Measurements from ENCODE around the gene RNF144A. TPM values are rescaled to one million over a fixed set of nuclear protein-coding genes. Genes with fewer than 3 reads are reported as not detected.

RNF144A gene
- polyA plus RNA-seq (2013, experiment 1 of 2): 11.9 TPM
- polyA plus RNA-seq (2013, experiment 2 of 2): 15.7 TPM

- 2% methylated on average over 90 of the region's 90 CpGs for WGBS
- H3K36me3 ChIP-seq (ENCODE audit: insufficient read depth, low read length): no peaks in the 10 kb centered on the region
- H3K4me1 ChIP-seq (ENCODE audit: insufficient read depth, low read length): peaks cover 11% of the 10 kb centered on the region
- peak within 1 kb of the TSS; percentile 67 for H3K4me3 ChIP-seq (ENCODE audit: low read length)
- no peaks in the 10 kb centered on the region for H3K9me3 ChIP-seq (ENCODE audit: insufficient read depth, low read depth, low read length)
- H3K27ac ChIP-seq (ENCODE audit: low read depth, low read length): no peak within 1 kb of the TSS
- H3K9ac ChIP-seq (ENCODE audit: low read depth, low read length): peak within 1 kb of the TSS; percentile 81
- peaks cover 19% of the 10 kb centered on the region for H3K27me3 ChIP-seq (ENCODE audit: insufficient read depth, low read length)
Observed at GRCh38 chr2:6917071-6917760, at the start of gene RNF144A. TSS of gene RNF144A (plus strand) at chr2:6917412. CDS start at chr2:6996927, 79,515 bp downstream.

DNA sequence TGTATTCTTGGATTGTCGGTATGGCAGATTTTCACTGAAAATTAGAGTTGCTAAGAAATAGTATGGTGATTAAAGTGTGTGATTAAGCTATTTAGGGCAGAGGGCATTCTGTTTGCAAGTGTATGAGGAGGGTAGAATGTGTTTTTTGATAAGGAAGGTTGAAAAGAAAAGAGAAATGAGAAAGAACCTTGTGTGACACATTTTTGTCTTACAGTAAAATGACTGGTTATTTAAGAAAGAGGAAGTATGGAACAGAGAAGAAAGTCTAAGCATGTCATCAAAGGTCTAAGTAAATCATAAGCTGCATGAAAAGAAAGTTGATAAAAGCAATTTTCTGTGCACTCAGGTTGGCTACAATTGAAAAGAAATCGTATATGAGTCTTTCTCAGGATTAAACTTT, 44.8 kb upstream of the RNF144A start:
- WGBS: 96% methylated on average over 1 of the region's 2 CpGs
- H3K4me3 ChIP-seq (ENCODE audit: low read length): no peak overlapping the region
- no peaks in the 10 kb centered on the region for H3K4me1 ChIP-seq (ENCODE audit: insufficient read depth, low read length)
- H3K27me3 ChIP-seq (ENCODE audit: insufficient read depth, low read length): peaks cover 2% of the 10 kb centered on the region
- 0 out of 2 replicates have a peak, but pooled peaks cover 7% of the 10 kb centered on the region for H3K9me3 ChIP-seq (ENCODE audit: insufficient read depth, low read depth, low read length)
- H3K9ac ChIP-seq (ENCODE audit: low read depth, low read length): no peak overlapping the region
- no peaks in the 10 kb centered on the region for H3K36me3 ChIP-seq (ENCODE audit: insufficient read depth, low read length)
- H3K27ac ChIP-seq (ENCODE audit: low read depth, low read length): no peak overlapping the region

GRCh38 chr2:6874032-6874431, 43.2 kb upstream of the RNF144A start:
- H3K9ac ChIP-seq (ENCODE audit: low read depth, low read length): no peak overlapping the region
- H3K27ac ChIP-seq (ENCODE audit: low read depth, low read length): no peak overlapping the region
- H3K36me3 ChIP-seq (ENCODE audit: insufficient read depth, low read length): no peaks in the 10 kb centered on the region
- WGBS: 91% methylated on average over 3 of the region's 3 CpGs
- 0 out of 2 replicates have a peak, but pooled peaks cover 10% of the 10 kb centered on the region for H3K9me3 ChIP-seq (ENCODE audit: insufficient read depth, low read depth, low read length)
- H3K27me3 ChIP-seq (ENCODE audit: insufficient read depth, low read length): no peaks in the 10 kb centered on the region
- H3K4me3 ChIP-seq (ENCODE audit: low read length): no peak overlapping the region
- H3K4me1 ChIP-seq (ENCODE audit: insufficient read depth, low read length): no peaks in the 10 kb centered on the region

GRCh38 chr2:6876309-6876708, 40.9 kb upstream of the RNF144A start:
- H3K27me3 ChIP-seq (ENCODE audit: insufficient read depth, low read length): no peaks in the 10 kb centered on the region
- no peak overlapping the region for H3K9ac ChIP-seq (ENCODE audit: low read depth, low read length)
- 97% methylated on average over 1 of the region's 1 CpG for WGBS
- H3K36me3 ChIP-seq (ENCODE audit: insufficient read depth, low read length): no peaks in the 10 kb centered on the region
- no peak overlapping the region for H3K4me3 ChIP-seq (ENCODE audit: low read length)
- peaks cover 24% of the 10 kb centered on the region; the same call in 1 of the 2 replicates for H3K9me3 ChIP-seq (ENCODE audit: insufficient read depth, low read depth, low read length)
- no peak overlapping the region for H3K27ac ChIP-seq (ENCODE audit: low read depth, low read length)
- no peaks in the 10 kb centered on the region for H3K4me1 ChIP-seq (ENCODE audit: insufficient read depth, low read length)

- no peaks in the 10 kb centered on the region for H3K4me1 ChIP-seq (ENCODE audit: insufficient read depth, low read length)
Observed at GRCh38 chr2:6877402-6878304, 39.6 kb upstream of the RNF144A start, which contains the start of gene RSAD2. TSS of gene RSAD2 (plus strand) at chr2:6877777. CDS start at chr2:6877801, 24 bp downstream.

GRCh38 chr2:6878549-6878948, 38.7 kb upstream of the RNF144A start:
- peaks cover 26% of the 10 kb centered on the region; the same call in 1 of the 2 replicates for H3K9me3 ChIP-seq (ENCODE audit: insufficient read depth, low read depth, low read length)
- WGBS: 95% methylated on average over 4 of the region's 4 CpGs
- H3K4me3 ChIP-seq (ENCODE audit: low read length): no peak overlapping the region
- no peak overlapping the region for H3K27ac ChIP-seq (ENCODE audit: low read depth, low read length)
- no peaks in the 10 kb centered on the region for H3K27me3 ChIP-seq (ENCODE audit: insufficient read depth, low read length)
- H3K9ac ChIP-seq (ENCODE audit: low read depth, low read length): no peak overlapping the region
- H3K36me3 ChIP-seq (ENCODE audit: insufficient read depth, low read length): no peaks in the 10 kb centered on the region
- H3K4me1 ChIP-seq (ENCODE audit: insufficient read depth, low read length): no peaks in the 10 kb centered on the region

More at GRCh38 chr2:6877402-6878304, 39.6 kb upstream of the RNF144A start, which contains the start of gene RSAD2:
- 90% methylated on average over 7 of the region's 10 CpGs for WGBS
- H3K27ac ChIP-seq (ENCODE audit: low read depth, low read length): no peak within 1 kb of the TSS
- no peaks in the 10 kb centered on the region for H3K36me3 ChIP-seq (ENCODE audit: insufficient read depth, low read length)
- H3K9ac ChIP-seq (ENCODE audit: low read depth, low read length): no peak within 1 kb of the TSS
- H3K27me3 ChIP-seq (ENCODE audit: insufficient read depth, low read length): no peaks in the 10 kb centered on the region
- no peak within 1 kb of the TSS for H3K4me3 ChIP-seq (ENCODE audit: low read length)
- peaks cover 26% of the 10 kb centered on the region; the same call in 1 of the 2 replicates for H3K9me3 ChIP-seq (ENCODE audit: insufficient read depth, low read depth, low read length)

DNA sequence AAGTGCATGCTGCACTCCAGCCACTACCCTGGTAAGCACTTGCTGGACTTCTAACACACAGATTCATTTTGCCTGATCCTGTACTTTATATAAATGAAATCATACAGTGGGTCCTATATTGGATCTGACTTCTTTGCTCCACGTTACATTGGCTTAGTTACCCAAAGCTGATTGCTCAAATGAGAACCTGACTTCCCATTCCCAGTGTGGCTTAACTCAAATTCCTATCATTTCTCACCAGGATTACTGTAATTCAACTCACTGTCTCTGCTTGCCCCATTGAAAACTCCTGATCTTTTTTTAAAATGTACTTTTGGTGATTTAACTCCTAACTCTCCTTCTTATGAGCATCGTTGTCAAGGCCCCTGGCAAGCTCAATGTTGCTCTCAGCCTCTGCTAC, 38.2 kb upstream of the RNF144A start:
- Histone ChIP-seq H3K36me3 (ENCODE audit: insufficient read depth, low read length) (no peaks in the 10 kb centered on the region), H3K4me3 (ENCODE audit: low read length) (no peak overlapping the region), H3K9ac (ENCODE audit: low read depth, low read length) (no peak overlapping the region), H3K4me1 (ENCODE audit: insufficient read depth, low read length) (no peaks in the 10 kb centered on the region), H3K9me3 (ENCODE audit: insufficient read depth, low read depth, low read length) (peaks cover 23% of the 10 kb centered on the region; the same call in 1 of the 2 replicates), H3K27ac (ENCODE audit: low read depth, low read length) (no peak overlapping the region), H3K27me3 (ENCODE audit: insufficient read depth, low read length) (no peaks in the 10 kb centered on the region)
- 85% methylated on average over 2 of the region's 2 CpGs for WGBS

DNA sequence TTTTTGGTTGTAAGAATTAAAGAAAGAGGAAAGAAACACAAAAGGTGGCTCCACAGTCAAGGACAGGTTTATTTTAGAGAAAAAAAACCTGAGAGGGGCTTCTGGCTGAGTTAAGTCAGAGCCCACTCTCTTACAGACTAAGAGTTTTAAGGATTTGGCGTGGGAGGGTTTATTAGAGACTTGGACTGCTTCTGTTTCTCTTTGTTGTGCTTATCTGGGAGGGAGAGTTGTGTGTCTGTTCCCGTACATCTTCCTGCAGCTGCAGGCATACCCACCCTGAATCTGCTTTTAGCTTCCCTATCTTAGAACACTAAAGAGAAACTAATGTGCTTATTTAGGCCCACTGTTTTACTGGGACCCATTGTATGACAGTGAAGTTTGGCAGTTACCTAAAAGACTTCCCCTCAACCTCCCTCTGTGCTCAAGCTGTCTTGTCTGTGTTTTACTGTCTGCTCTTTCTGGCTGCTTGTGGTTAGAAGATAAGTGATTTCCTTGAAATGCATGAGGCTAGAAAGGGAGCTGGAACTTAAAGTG, 36.9 kb upstream of the RNF144A start:
- no peaks in the 10 kb centered on the region for H3K36me3 ChIP-seq (ENCODE audit: insufficient read depth, low read length)
- H3K27me3 ChIP-seq (ENCODE audit: insufficient read depth, low read length): no peaks in the 10 kb centered on the region
- H3K4me3 ChIP-seq (ENCODE audit: low read length): no peak overlapping the region
- H3K4me1 ChIP-seq (ENCODE audit: insufficient read depth, low read length): no peaks in the 10 kb centered on the region
- H3K27ac ChIP-seq (ENCODE audit: low read depth, low read length): no peak overlapping the region
- H3K9ac ChIP-seq (ENCODE audit: low read depth, low read length): no peak overlapping the region
- WGBS: 67% methylated on average over 1 of the region's 2 CpGs
- peaks cover 19% of the 10 kb centered on the region; the same call in 1 of the 2 replicates for H3K9me3 ChIP-seq (ENCODE audit: insufficient read depth, low read depth, low read length)

DNA sequence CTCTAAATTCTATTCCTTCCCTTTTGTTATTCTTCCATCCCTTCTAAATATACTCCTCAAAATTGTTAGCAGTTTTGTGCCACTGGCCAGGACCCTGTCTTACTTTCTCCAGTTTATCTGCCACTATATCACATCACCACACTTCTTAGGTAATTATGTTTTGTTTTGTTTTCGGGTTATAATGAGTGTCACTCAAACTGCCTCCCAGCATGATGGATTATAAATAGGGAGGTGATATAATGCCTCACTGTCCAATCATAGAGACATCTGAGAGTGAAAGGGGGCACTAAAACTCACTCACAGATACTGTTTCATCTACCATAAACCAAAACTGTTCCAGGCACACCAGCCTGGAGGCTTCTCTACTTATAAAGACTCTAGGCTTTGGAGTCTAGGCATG, 36.2 kb upstream of the RNF144A start:
- peaks cover 19% of the 10 kb centered on the region; the same call in 1 of the 2 replicates for H3K9me3 ChIP-seq (ENCODE audit: insufficient read depth, low read depth, low read length)
- no peaks in the 10 kb centered on the region for H3K36me3 ChIP-seq (ENCODE audit: insufficient read depth, low read length)
- no peaks in the 10 kb centered on the region for H3K4me1 ChIP-seq (ENCODE audit: insufficient read depth, low read length)
- H3K27ac ChIP-seq (ENCODE audit: low read depth, low read length): no peak overlapping the region
- no peak overlapping the region for H3K9ac ChIP-seq (ENCODE audit: low read depth, low read length)
- no peak overlapping the region for H3K4me3 ChIP-seq (ENCODE audit: low read length)
- no CpG with 5 or more reads among the region's 1 CpG for WGBS
- H3K27me3 ChIP-seq (ENCODE audit: insufficient read depth, low read length): no peaks in the 10 kb centered on the region

DNA sequence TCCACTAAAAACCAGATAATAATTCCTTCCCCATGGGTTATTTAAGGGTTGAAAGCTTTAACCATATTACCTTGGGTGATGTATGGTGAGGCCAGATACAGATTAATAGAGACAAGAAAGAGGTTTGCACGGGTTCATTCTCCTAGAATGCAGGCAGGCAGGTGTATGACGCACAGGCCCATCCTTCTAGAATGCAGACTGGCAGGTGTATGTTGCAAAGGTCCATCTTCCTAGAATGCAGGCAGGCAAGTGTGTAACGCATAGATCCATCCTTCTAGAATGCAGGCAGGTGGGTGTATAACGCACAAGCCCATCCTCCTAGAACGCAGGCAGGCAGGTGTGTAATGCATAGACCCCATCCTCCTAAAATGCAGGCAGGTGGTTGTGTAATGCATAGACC, 35.7 kb upstream of the RNF144A start:
- Histone ChIP-seq H3K27ac (ENCODE audit: low read depth, low read length) (no peak overlapping the region), H3K9ac (ENCODE audit: low read depth, low read length) (no peak overlapping the region), H3K27me3 (ENCODE audit: insufficient read depth, low read length) (no peaks in the 10 kb centered on the region), H3K36me3 (ENCODE audit: insufficient read depth, low read length) (no peaks in the 10 kb centered on the region), H3K4me1 (ENCODE audit: insufficient read depth, low read length) (no peaks in the 10 kb centered on the region), H3K9me3 (ENCODE audit: insufficient read depth, low read depth, low read length) (peaks cover 19% of the 10 kb centered on the region; the same call in 1 of the 2 replicates), H3K4me3 (ENCODE audit: low read length) (no peak overlapping the region)
- WGBS: 91% methylated on average over 5 of the region's 5 CpGs

Measured in HUES64 (cell line).